ENCODE results near the gene TIGAR. TPM values are rescaled to one million over a fixed set of nuclear protein-coding genes. Genes with fewer than 3 reads are reported as not detected.

The TIGAR gene
- total and polyA plus RNA-seq, 2 experiments from 2014 or later: 9.3 to 23.6 TPM

GRCh38 chr12:4353785-4354208 lies 32.8 kb downstream of the TIGAR start:
- Histone ChIP-seq H3F3A (ENCODE audit: insufficient read depth) (no peaks in the 10 kb centered on the region), H3K27me3 (replicated peaks; ENCODE audit: insufficient read depth) (no peaks in the 10 kb centered on the region), H3K36me3 (ENCODE audit: low read depth) (peaks cover 28% of the 10 kb centered on the region), H3K4me3 (no peak overlapping the region), H3K27ac (no peak overlapping the region), H4K20me1 (ENCODE audit: insufficient read depth) (no peaks in the 10 kb centered on the region), H2AFZ (no peak overlapping the region), H3K79me2 (ENCODE audit: insufficient read depth) (no peaks in the 10 kb centered on the region), H3K9ac (no peak overlapping the region), H3K9me3 (ENCODE audit: low read depth) (no peaks in the 10 kb centered on the region), H3K9me2 (ENCODE audit: insufficient read depth) (no peaks in the 10 kb centered on the region), H3K4me1 (ENCODE audit: insufficient read depth) (no peaks in the 10 kb centered on the region), H3K4me2 (ENCODE audit: unreplicated experiment) (no peak overlapping the region)
- 81 to 87% methylated on average over 3 to 4 of the region's 4 CpGs for WGBS, 2 experiments (ENCODE audit: low coverage in 1 of 2, low lambda C conversion rate in 2 of 2, missing lambda C conversion rate in 2 of 2)
- peak; percentile 14 for DNase-seq
- in situ Hi-C loops (cut with MboI): no loop called here
- TF ChIP-seq EZH2phosphoT487 (IDR thresholded peaks at IDR 0.05; ENCODE audit: insufficient read depth, low read depth) (no peak), EZH2 (IDR thresholded peaks at IDR 0.05; ENCODE audit: insufficient read depth, poor library complexity, severe bottlenecking) (no peak)

GRCh38 chr12:4355156-4356040 lies 34.4 kb downstream of the TIGAR start:
- Histone ChIP-seq H3K27ac (no peak overlapping the region), H2AFZ (no peak overlapping the region), H3K4me3 (no peak overlapping the region), H3F3A (ENCODE audit: insufficient read depth) (no peaks in the 10 kb centered on the region), H3K4me2 (ENCODE audit: unreplicated experiment) (no peak overlapping the region), H3K79me2 (ENCODE audit: insufficient read depth) (no peaks in the 10 kb centered on the region), H3K9me3 (ENCODE audit: low read depth) (no peaks in the 10 kb centered on the region), H4K20me1 (ENCODE audit: insufficient read depth) (no peaks in the 10 kb centered on the region), H3K36me3 (ENCODE audit: low read depth) (peaks cover 21% of the 10 kb centered on the region), H3K4me1 (ENCODE audit: insufficient read depth) (no peaks in the 10 kb centered on the region), H3K9ac (no peak overlapping the region), H3K27me3 (replicated peaks; ENCODE audit: insufficient read depth) (no peaks in the 10 kb centered on the region), H3K9me2 (ENCODE audit: insufficient read depth) (no peaks in the 10 kb centered on the region)
- TF ChIP-seq EZH2 (IDR thresholded peaks at IDR 0.05; ENCODE audit: insufficient read depth, poor library complexity, severe bottlenecking): no peak
- no peak for TF ChIP-seq EZH2phosphoT487 (IDR thresholded peaks at IDR 0.05; ENCODE audit: insufficient read depth, low read depth)
- in situ Hi-C loops (cut with MboI): no loop called here
- no peak for DNase-seq
- 54 to 55% methylated on average over 3 of the region's 3 CpGs for WGBS, 2 experiments (ENCODE audit: low coverage in 1 of 2, low lambda C conversion rate in 2 of 2, missing lambda C conversion rate in 2 of 2)

DNA sequence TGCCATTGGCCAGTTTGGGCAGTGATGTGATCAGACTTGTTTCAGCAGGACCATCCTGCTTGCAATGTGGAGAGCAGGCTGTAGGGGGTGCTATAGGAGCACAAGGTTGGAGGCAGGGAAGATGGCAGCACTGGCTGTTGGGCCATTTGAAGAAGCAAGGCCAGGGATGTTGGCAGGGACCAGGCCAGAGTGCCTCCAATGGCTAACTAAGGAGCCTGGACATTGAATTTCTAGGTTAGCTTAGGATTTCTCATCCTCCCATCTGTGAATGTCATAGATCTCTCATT lies 35.0 kb downstream of the TIGAR start:
- H3K27me3 ChIP-seq (replicated peaks; ENCODE audit: insufficient read depth): no peaks in the 10 kb centered on the region
- TF ChIP-seq EZH2phosphoT487 (IDR thresholded peaks at IDR 0.05; ENCODE audit: insufficient read depth, low read depth): no peak
- TF ChIP-seq EZH2 (IDR thresholded peaks at IDR 0.05; ENCODE audit: insufficient read depth, poor library complexity, severe bottlenecking): no peak
- H2AFZ ChIP-seq: no peak overlapping the region
- peak; percentile 18 for DNase-seq
- no peak overlapping the region for H3K9ac ChIP-seq
- H3K27ac ChIP-seq: no peak overlapping the region
- no peaks in the 10 kb centered on the region for H3F3A ChIP-seq (ENCODE audit: insufficient read depth)
- no peaks in the 10 kb centered on the region for H3K4me1 ChIP-seq (ENCODE audit: insufficient read depth)
- in situ Hi-C loops (cut with MboI): no loop called here
- H3K9me2 ChIP-seq (ENCODE audit: insufficient read depth): no peaks in the 10 kb centered on the region
- no peaks in the 10 kb centered on the region for H3K9me3 ChIP-seq (ENCODE audit: low read depth)
- no peak overlapping the region for H3K4me3 ChIP-seq
- H4K20me1 ChIP-seq (ENCODE audit: insufficient read depth): no peaks in the 10 kb centered on the region
- no peaks in the 10 kb centered on the region for H3K79me2 ChIP-seq (ENCODE audit: insufficient read depth)
- peaks cover 17% of the 10 kb centered on the region for H3K36me3 ChIP-seq (ENCODE audit: low read depth)
- no peak overlapping the region for H3K4me2 ChIP-seq (ENCODE audit: unreplicated experiment)

DNA sequence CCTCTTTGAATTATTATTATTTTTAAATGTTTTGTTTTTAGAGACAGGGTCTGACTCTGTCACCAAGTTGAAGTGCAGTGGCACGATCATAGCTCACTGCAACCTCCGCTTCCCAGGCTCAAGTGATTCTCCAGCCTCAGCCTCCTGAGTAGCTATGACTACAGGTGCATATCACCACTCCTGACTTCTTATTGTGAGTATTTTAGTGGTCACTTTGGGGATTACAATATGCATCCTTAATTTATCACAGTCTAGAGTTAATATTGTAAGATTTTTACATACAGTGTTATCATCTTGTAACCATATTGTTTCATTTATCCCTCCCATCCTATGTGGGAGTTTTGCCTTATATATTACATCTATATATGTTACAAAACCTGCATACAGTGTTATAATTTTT lies 45.1 kb downstream of the TIGAR start:
- Histone ChIP-seq H3K9ac (no peak overlapping the region), H3K36me3 (ENCODE audit: low read depth) (no peaks in the 10 kb centered on the region), H3K4me3 (no peak overlapping the region), H3K9me3 (ENCODE audit: low read depth) (no peaks in the 10 kb centered on the region), H3K9me2 (ENCODE audit: insufficient read depth) (no peaks in the 10 kb centered on the region), H3F3A (ENCODE audit: insufficient read depth) (no peaks in the 10 kb centered on the region), H3K4me2 (ENCODE audit: unreplicated experiment) (no peak overlapping the region), H3K79me2 (ENCODE audit: insufficient read depth) (no peaks in the 10 kb centered on the region), H3K27me3 (replicated peaks; ENCODE audit: insufficient read depth) (peaks cover 7% of the 10 kb centered on the region), H4K20me1 (ENCODE audit: insufficient read depth) (no peaks in the 10 kb centered on the region), H2AFZ (no peak overlapping the region), H3K27ac (no peak overlapping the region), H3K4me1 (ENCODE audit: insufficient read depth) (no peaks in the 10 kb centered on the region)
- TF ChIP-seq EZH2 (IDR thresholded peaks at IDR 0.05; ENCODE audit: insufficient read depth, poor library complexity, severe bottlenecking): no peak
- in situ Hi-C loops (cut with MboI): no loop called here
- 33 to 41% methylated on average over 2 of the region's 2 CpGs for WGBS, 2 experiments (ENCODE audit: low coverage in 1 of 2, low lambda C conversion rate in 2 of 2, missing lambda C conversion rate in 2 of 2)
- DNase-seq: no peak
